Measurements from ENCODE around the gene ST14. TPM values are rescaled to one million over a fixed set of nuclear protein-coding genes. Genes with fewer than 3 reads are reported as not detected.

The ST14 gene
- total RNA-seq, 4 donors from 2014 or later, result 109 to 225 (median 141) TPM

GRCh38 chr11:130197386-130198035 lies 37.9 kb downstream of the ST14 start:
- Histone ChIP-seq H3K9me3 (no peaks in the 10 kb centered on the region), H3K27me3 (no peaks in the 10 kb centered on the region), H3K4me1 (no peaks in the 10 kb centered on the region), H3K27ac (no peak overlapping the region), H3K4me3 (no peak overlapping the region), H3K36me3 (peaks cover 14 to 100% (median 22%) of the 10 kb centered on the region in 3 donors)
- TF ChIP-seq CTCF (IDR thresholded peaks at IDR 0.05) (no peak), POLR2A (IDR thresholded peaks at IDR 0.05) (no peak)
- intact Hi-C loops (cut with DNase I), result no loop called here
- WGBS, 2 donors, result 84 to 96% methylated on average over 9 to 17 of the region's 27 CpGs
- DNase-seq, result no peak

- Histone ChIP-seq H3K4me1 (no peaks in the 10 kb centered on the region), H3K9me3 (no peaks in the 10 kb centered on the region), H3K36me3 (peaks cover 14 to 100% (median 22%) of the 10 kb centered on the region in 3 donors), H3K27me3 (no peaks in the 10 kb centered on the region), H3K27ac (no peak overlapping the region), H3K4me3 (no peak overlapping the region)
- no peak for DNase-seq
- 82% methylated on average over 8 of the region's 22 CpGs; no CpG with 5 or more reads in 1 of the 2 donors for WGBS, 2 donors
- TF ChIP-seq POLR2A (IDR thresholded peaks at IDR 0.05) (no peak), CTCF (IDR thresholded peaks at IDR 0.05) (no peak)
- intact Hi-C loops (cut with DNase I), result no loop called here
These were observed 38.7 kb downstream of the ST14 start for GRCh38 chr11:130198292-130198691.

GRCh38 chr11:130198964-130199363 lies 39.4 kb downstream of the ST14 start:
- H3K4me3 ChIP-seq, result no peak overlapping the region
- H3K36me3 ChIP-seq, result peaks cover 12 to 100% (median 22%) of the 10 kb centered on the region in 3 donors
- no peaks in the 10 kb centered on the region for H3K4me1 ChIP-seq
- TF ChIP-seq POLR2A (IDR thresholded peaks at IDR 0.05) (no peak), CTCF (IDR thresholded peaks at IDR 0.05) (no peak)
- no peak overlapping the region for H3K27ac ChIP-seq
- no peaks in the 10 kb centered on the region for H3K9me3 ChIP-seq
- intact Hi-C loops (cut with DNase I), result no loop called here
- DNase-seq, result no peak
- WGBS, 2 donors, result 95% methylated on average over 7 of the region's 15 CpGs; no CpG with 5 or more reads in 1 of the 2 donors
- H3K27me3 ChIP-seq, result no peaks in the 10 kb centered on the region

- WGBS, 2 donors, result 89% methylated on average over 7 to 8 of the region's 12 CpGs
- TF ChIP-seq POLR2A (IDR thresholded peaks at IDR 0.05), result no peak
- no peak for TF ChIP-seq CTCF (IDR thresholded peaks at IDR 0.05)
- no peaks in the 10 kb centered on the region for H3K4me1 ChIP-seq
- H3K9me3 ChIP-seq, result no peaks in the 10 kb centered on the region
- H3K27me3 ChIP-seq, result no peaks in the 10 kb centered on the region
- H3K36me3 ChIP-seq, result peaks cover 7 to 100% (median 22%) of the 10 kb centered on the region in 3 donors
- H3K4me3 ChIP-seq, result no peak overlapping the region
- no peak for DNase-seq
- no peak overlapping the region for H3K27ac ChIP-seq
- intact Hi-C loops (cut with DNase I), result no loop called here
These were observed 40.2 kb downstream of the ST14 start for GRCh38 chr11:130199792-130200191.

- no peak overlapping the region for H3K27ac ChIP-seq
- no peaks in the 10 kb centered on the region for H3K27me3 ChIP-seq
- no peaks in the 10 kb centered on the region for H3K4me1 ChIP-seq
- no peak for DNase-seq
- no peak overlapping the region for H3K4me3 ChIP-seq
- peaks cover 7 to 100% (median 22%) of the 10 kb centered on the region in 3 donors for H3K36me3 ChIP-seq
- TF ChIP-seq POLR2A (IDR thresholded peaks at IDR 0.05) (no peak), CTCF (IDR thresholded peaks at IDR 0.05) (no peak)
- 100% methylated on average over 2 of the region's 7 CpGs; no CpG with 5 or more reads in 1 of the 2 donors for WGBS, 2 donors
- no peaks in the 10 kb centered on the region for H3K9me3 ChIP-seq
- intact Hi-C loops (cut with DNase I), result no loop called here
These were observed 41.4 kb downstream of the ST14 start for GRCh38 chr11:130201026-130201425.

Data from esophagus squamous epithelium (tissue), 5 donors.